ENCODE data around the gene CEND1. TPM values are rescaled to one million over a fixed set of nuclear protein-coding genes. Genes with fewer than 3 reads are reported as not detected.

The CEND1 gene
- polyA plus RNA-seq, 1 donor from 2014 or later = 11.8 TPM

GRCh38 chr11:833849-834311 is 44.0 kb upstream of the CEND1 start:
- Histone ChIP-seq H3K27me3 (ENCODE audit: insufficient read depth, low read depth, low read length) (peaks cover 24% of the 10 kb centered on the region), H3K9me3 (ENCODE audit: low read length) (no peaks in the 10 kb centered on the region), H3K36me3 (ENCODE audit: insufficient read depth, low read length) (no peaks in the 10 kb centered on the region), H3K9ac (ENCODE audit: low read length) (peak overlapping the region; percentile 75), H3F3A (ENCODE audit: insufficient read depth, low read length, poor library complexity, severe bottlenecking) (no peaks in the 10 kb centered on the region), H3K9me2 (ENCODE audit: insufficient read depth, low read length) (no peaks in the 10 kb centered on the region), H3K79me2 (replicated peaks; ENCODE audit: insufficient read depth, low read length) (no peaks in the 10 kb centered on the region), H3K27ac (ENCODE audit: low read length) (no peak overlapping the region), H2AFZ (ENCODE audit: low read depth, low read length) (no peak overlapping the region), H4K20me1 (ENCODE audit: insufficient read depth) (no peaks in the 10 kb centered on the region), H3K4me2 (ENCODE audit: low read length) (peak overlapping the region; percentile 59), H3K4me3 (ENCODE audit: low read length) (peak overlapping the region; percentile 81)
- TF ChIP-seq EZH2 (IDR thresholded peaks at IDR 0.05; ENCODE audit: borderline replicate concordance, insufficient read depth, low read length, poor library complexity, severe bottlenecking) (no peak), EP300 (conservative IDR thresholded peaks at IDR 0.05; ENCODE audit: poor library complexity, severe bottlenecking) (no peak), POLR2AphosphoS5 (IDR thresholded peaks at IDR 0.05) (no peak), MXI1 (conservative IDR thresholded peaks at IDR 0.05; ENCODE audit: poor library complexity, severe bottlenecking) (no peak), CTCF (IDR thresholded peaks at IDR 0.05; ENCODE audit: poor library complexity, severe bottlenecking) (no peak), RAD21 (conservative IDR thresholded peaks at IDR 0.05) (no peak), TAF1 (IDR thresholded peaks at IDR 0.05; ENCODE audit: low read depth) (no peak), SMC3 (conservative IDR thresholded peaks at IDR 0.05; ENCODE audit: poor library complexity) (no peak)
- TF ChIP-seq, protein P1, sequence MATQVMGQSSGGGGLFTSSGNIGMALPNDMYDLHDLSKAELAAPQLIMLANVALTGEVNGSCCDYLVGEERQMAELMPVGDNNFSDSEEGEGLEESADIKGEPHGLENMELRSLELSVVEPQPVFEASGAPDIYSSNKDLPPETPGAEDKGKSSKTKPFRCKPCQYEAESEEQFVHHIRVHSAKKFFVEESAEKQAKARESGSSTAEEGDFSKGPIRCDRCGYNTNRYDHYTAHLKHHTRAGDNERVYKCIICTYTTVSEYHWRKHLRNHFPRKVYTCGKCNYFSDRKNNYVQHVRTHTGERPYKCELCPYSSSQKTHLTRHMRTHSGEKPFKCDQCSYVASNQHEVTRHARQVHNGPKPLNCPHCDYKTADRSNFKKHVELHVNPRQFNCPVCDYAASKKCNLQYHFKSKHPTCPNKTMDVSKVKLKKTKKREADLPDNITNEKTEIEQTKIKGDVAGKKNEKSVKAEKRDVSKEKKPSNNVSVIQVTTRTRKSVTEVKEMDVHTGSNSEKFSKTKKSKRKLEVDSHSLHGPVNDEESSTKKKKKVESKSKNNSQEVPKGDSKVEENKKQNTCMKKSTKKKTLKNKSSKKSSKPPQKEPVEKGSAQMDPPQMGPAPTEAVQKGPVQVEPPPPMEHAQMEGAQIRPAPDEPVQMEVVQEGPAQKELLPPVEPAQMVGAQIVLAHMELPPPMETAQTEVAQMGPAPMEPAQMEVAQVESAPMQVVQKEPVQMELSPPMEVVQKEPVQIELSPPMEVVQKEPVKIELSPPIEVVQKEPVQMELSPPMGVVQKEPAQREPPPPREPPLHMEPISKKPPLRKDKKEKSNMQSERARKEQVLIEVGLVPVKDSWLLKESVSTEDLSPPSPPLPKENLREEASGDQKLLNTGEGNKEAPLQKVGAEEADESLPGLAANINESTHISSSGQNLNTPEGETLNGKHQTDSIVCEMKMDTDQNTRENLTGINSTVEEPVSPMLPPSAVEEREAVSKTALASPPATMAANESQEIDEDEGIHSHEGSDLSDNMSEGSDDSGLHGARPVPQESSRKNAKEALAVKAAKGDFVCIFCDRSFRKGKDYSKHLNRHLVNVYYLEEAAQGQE (IDR thresholded peaks at IDR 0.05; ENCODE audit: borderline replicate concordance) = no peak

- Histone ChIP-seq H2AFZ (ENCODE audit: low read depth, low read length) (no peak overlapping the region), H3K27ac (ENCODE audit: low read length) (no peak overlapping the region), H3K27me3 (ENCODE audit: insufficient read depth, low read depth, low read length) (peaks cover 25% of the 10 kb centered on the region), H3K36me3 (ENCODE audit: insufficient read depth, low read length) (no peaks in the 10 kb centered on the region), H3K4me3 (ENCODE audit: low read length) (peak overlapping the region; percentile 81), H3F3A (ENCODE audit: insufficient read depth, low read length, poor library complexity, severe bottlenecking) (no peaks in the 10 kb centered on the region), H3K9me2 (ENCODE audit: insufficient read depth, low read length) (no peaks in the 10 kb centered on the region), H3K4me2 (ENCODE audit: low read length) (peak overlapping the region; percentile 59), H3K9ac (ENCODE audit: low read length) (peak overlapping the region; percentile 75), H3K9me3 (ENCODE audit: low read length) (no peaks in the 10 kb centered on the region), H4K20me1 (ENCODE audit: insufficient read depth) (no peaks in the 10 kb centered on the region), H3K79me2 (replicated peaks; ENCODE audit: insufficient read depth, low read length) (no peaks in the 10 kb centered on the region)
- TF ChIP-seq MXI1 (conservative IDR thresholded peaks at IDR 0.05; ENCODE audit: poor library complexity, severe bottlenecking) (peak; percentile 34), RAD21 (conservative IDR thresholded peaks at IDR 0.05) (peak; percentile 10), POLR2AphosphoS5 (IDR thresholded peaks at IDR 0.05) (peak; percentile 37), SMC3 (conservative IDR thresholded peaks at IDR 0.05; ENCODE audit: poor library complexity) (no peak), TAF1 (IDR thresholded peaks at IDR 0.05; ENCODE audit: low read depth) (no peak)
These were observed 43.4 kb upstream of the CEND1 start for GRCh38 chr11:833114-833791.
